Bronchial epithelial cell (primary cell): ENCODE results near the gene PDIK1L. TPM values are rescaled to one million over a fixed set of nuclear protein-coding genes. Genes with fewer than 3 reads are reported as not detected.

Experiments used
- DNase-seq: peaks from one replicate; pipeline ENCODE4 v3.0.0-alpha.2; 2010; ENCODE audit warnings: low read depth
- FAIRE-seq: peaks from 2 replicates; lab custom pipeline; 2011; peaks lifted over from hg19 to GRCh38; lab: Jason Lieb, UNC
- H3K27me3 ChIP-seq: 2 replicates; pipeline ENCODE4 v1.5.1; 2011; ENCODE audit warnings: low read length; ENCODE audit not compliant: control insufficient read depth, insufficient read depth
- H3K36me3 ChIP-seq: 2 replicates; pipeline ENCODE4 v1.5.1; 2011; ENCODE audit warnings: low read length; ENCODE audit not compliant: control insufficient read depth, insufficient read depth
- H3K4me3 ChIP-seq: 2 replicates; pipeline ENCODE4 v1.5.1; 2011; ENCODE audit warnings: mild to moderate bottlenecking, low read depth, low read length, control low read depth
- CTCF ChIP-seq: IDR thresholded peaks from 2 replicates; pipeline ENCODE4 v1.5.1; 2011; ENCODE audit warnings: mild to moderate bottlenecking, moderate library complexity, low read length, control low read depth, inconsistent platforms; ENCODE audit not compliant: insufficient read depth, severe bottlenecking
- total RNA-seq: library from RNA; depleted of rRNA; stranded (reverse); fragments of >200 nt; gene quantifications from 2 replicates; pipeline ENCODE4 v1.2.1, GENCODE V29; 2014

PDIK1L gene
- total RNA-seq, 1 donor from 2014 or later: 8.7 TPM

GRCh38 chr1:26110731-26111529, 694 bp upstream of the PDIK1L start:
- DNase-seq (peak; percentile 37), FAIRE-seq (no peak)
- peaks cover 1% of the 10 kb centered on the region for H3K36me3 ChIP-seq
- peak overlapping the region; percentile 96 for H3K4me3 ChIP-seq
- H3K27me3 ChIP-seq: no peaks in the 10 kb centered on the region
- TF ChIP-seq CTCF: no peak

- peaks cover 1% of the 10 kb centered on the region for H3K36me3 ChIP-seq
- DNase-seq (no peak), FAIRE-seq (no peak)
- H3K4me3 ChIP-seq: peak overlapping the region; percentile 96
- TF ChIP-seq CTCF: no peak
- no peaks in the 10 kb centered on the region for H3K27me3 ChIP-seq
These were observed 767 bp downstream of the PDIK1L start for GRCh38 chr1:26112407-26112775.

GRCh38 chr1:26114165-26114927, 2.7 kb downstream of the PDIK1L start:
- FAIRE-seq: no peak
- peaks cover 1% of the 10 kb centered on the region for H3K36me3 ChIP-seq
- no peaks in the 10 kb centered on the region for H3K27me3 ChIP-seq
- TF ChIP-seq CTCF: no peak
- no peak overlapping the region for H3K4me3 ChIP-seq
- DNase-seq: no peak

- Histone ChIP-seq H3K27me3 (no peaks in the 10 kb centered on the region), H3K36me3 (no peaks in the 10 kb centered on the region), H3K4me3 (no peak overlapping the region)
- DNase-seq: no peak
- no peak for TF ChIP-seq CTCF
- no peak for FAIRE-seq
These were observed 8.4 kb downstream of the PDIK1L start for GRCh38 chr1:26119892-26120608.

- TF ChIP-seq CTCF: no peak
- FAIRE-seq (no peak), DNase-seq (no peak)
These were observed 10.5 kb downstream of the PDIK1L start for GRCh38 chr1:26121854-26122773.

More at GRCh38 chr1:26121854-26122773, 10.5 kb downstream of the PDIK1L start:
- H3K36me3 ChIP-seq: no peaks in the 10 kb centered on the region
- no peaks in the 10 kb centered on the region for H3K27me3 ChIP-seq
- no peak overlapping the region for H3K4me3 ChIP-seq
